MCF 10A (cell line): ENCODE measurements around the gene UNC119. TPM values are rescaled to one million over a fixed set of nuclear protein-coding genes. Genes with fewer than 3 reads are reported as not detected.

Experiments used
- BruUV-seq: library from RNA; stranded (reverse); fragments of 400-500 nt; replicated peaks from 2 replicates; lab custom pipeline; 2021; lab: Mats Ljungman, UMichigan
- CTCF ChIA-PET: fragments of 300-600 bp; sonication (Branson Sonifier 250); formaldehyde crosslinking; extraction: SDS; loops from one replicate; lab custom pipeline; 2021; ENCODE audit warnings: antibody characterized with exemption, inconsistent platforms; lab: Yijun Ruan, JAX
- POLR2A ChIA-PET: fragments of 300-600, 350-650 bp; sonication (Branson Sonifier 250); formaldehyde crosslinking; extraction: SDS; loops from one replicate; lab custom pipeline; 2020; ENCODE audit warnings: antibody characterized with exemption, inconsistent platforms; lab: Yijun Ruan, JAX
- DNase-seq: peaks from one replicate; pipeline ENCODE4 v3.0.0-alpha.2; 2018; ENCODE audit not compliant: unreplicated experiment
- H3K27ac Mint-ChIP-seq: one replicate; pipeline ENCODE4 v1.8.0; 2022; ENCODE audit warnings: mild to moderate bottlenecking, low read depth, mixed read lengths; ENCODE audit not compliant: unreplicated experiment
- H3K27me3 Mint-ChIP-seq: one replicate; pipeline ENCODE4 v1.8.0; 2022; ENCODE audit warnings: mixed read lengths; ENCODE audit not compliant: insufficient read depth, unreplicated experiment
- H3K36me3 Mint-ChIP-seq: one replicate; pipeline ENCODE4 v1.8.0; 2022; ENCODE audit warnings: mild to moderate bottlenecking, moderate library complexity, mixed read lengths; ENCODE audit not compliant: insufficient read depth, unreplicated experiment
- H3K4me1 Mint-ChIP-seq: one replicate; pipeline ENCODE4 v1.8.0; 2022; ENCODE audit warnings: mixed read lengths; ENCODE audit not compliant: insufficient read depth, unreplicated experiment
- H3K4me3 Mint-ChIP-seq: one replicate; pipeline ENCODE4 v1.8.0; 2022; ENCODE audit warnings: mild to moderate bottlenecking, moderate library complexity, mixed read lengths; ENCODE audit not compliant: unreplicated experiment
- H3K9me3 Mint-ChIP-seq: one replicate; pipeline ENCODE4 v1.8.0; 2022; ENCODE audit warnings: mixed read lengths; ENCODE audit not compliant: unreplicated experiment
- intact Hi-C: fragments of 100-400 bp; cut with micrococcal nuclease; formaldehyde crosslinking; loops from 2 replicates; pipeline ENCODE4 v1.14.1; 2022
- total RNA-seq: library from RNA; stranded (reverse); gene quantifications from 2 replicates; pipeline ENCODE4 v1.2.3, GENCODE V29; 2022
- TF ChIP-seq, protein P1 (sequence below): fragments of 200-600 bp; IDR thresholded peaks from one replicate; pipeline ENCODE4 v1.8.0; 2022; ENCODE audit warnings: antibody characterized with exemption, mild to moderate bottlenecking; ENCODE audit not compliant: unreplicated experiment

Gene UNC119
- total RNA-seq, 1 experiment from 2014 or later = 12.5 TPM

DNA sequence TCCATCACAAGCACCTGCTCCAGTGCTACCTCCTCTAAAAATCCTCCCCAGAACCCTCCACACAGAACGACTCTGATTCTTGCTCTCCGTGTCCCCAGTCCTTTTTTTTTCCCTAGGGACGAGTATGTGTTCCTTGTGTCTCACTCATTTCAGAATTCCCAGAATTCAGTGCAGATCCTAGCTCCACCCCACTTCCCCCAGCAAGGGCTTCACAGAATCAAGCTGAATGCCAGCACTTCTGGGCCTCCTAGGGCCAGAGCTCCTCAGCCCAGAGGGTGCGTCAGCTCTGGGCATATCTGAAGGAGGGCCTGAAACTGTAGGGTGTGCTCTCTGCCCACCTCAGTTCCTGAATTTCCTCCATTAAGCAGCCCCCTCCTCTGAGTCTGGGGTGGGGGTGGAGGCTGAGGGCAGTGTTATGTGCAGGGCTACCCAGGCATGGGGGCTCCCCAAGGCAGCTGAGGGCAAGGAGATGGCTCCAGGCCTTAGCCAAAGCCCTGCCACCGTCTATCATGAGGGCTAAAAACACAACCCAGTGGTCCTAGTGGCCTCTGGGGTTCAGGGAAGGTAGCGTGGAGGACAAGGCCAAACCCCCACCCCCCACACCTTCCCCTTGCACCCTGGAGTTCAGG is 6.5 kb downstream of the UNC119 start:
- H3K4me3 Mint-ChIP-seq = no peak overlapping the region
- POLR2A ChIA-PET = no interaction called here
- H3K4me1 Mint-ChIP-seq = peaks cover 11% of the 10 kb centered on the region

GRCh38 chr17:28545141-28545503 is 7.3 kb downstream of the UNC119 start:
- CTCF ChIA-PET = interaction anchor here (0.6 kb wide), 1 partner anchor 1277 kb away, joined by 3 read pairs; no protein-coding TSS in a partner anchor
- H3K4me1 Mint-ChIP-seq = peaks cover 11% of the 10 kb centered on the region
- intact Hi-C loops = loop anchor here (10.0 kb wide), 1 partner anchor 210 kb away; the partner anchor contains the start of genes IFT20 and TNFAIP1
- peaks cover 6% of the 10 kb centered on the region for H3K36me3 Mint-ChIP-seq
- H3K9me3 Mint-ChIP-seq = no peaks in the 10 kb centered on the region
- no peak overlapping the region for H3K4me3 Mint-ChIP-seq
- no TSS peak for BruUV-seq
- no peaks in the 10 kb centered on the region for H3K27me3 Mint-ChIP-seq
- TF ChIP-seq, protein P1, sequence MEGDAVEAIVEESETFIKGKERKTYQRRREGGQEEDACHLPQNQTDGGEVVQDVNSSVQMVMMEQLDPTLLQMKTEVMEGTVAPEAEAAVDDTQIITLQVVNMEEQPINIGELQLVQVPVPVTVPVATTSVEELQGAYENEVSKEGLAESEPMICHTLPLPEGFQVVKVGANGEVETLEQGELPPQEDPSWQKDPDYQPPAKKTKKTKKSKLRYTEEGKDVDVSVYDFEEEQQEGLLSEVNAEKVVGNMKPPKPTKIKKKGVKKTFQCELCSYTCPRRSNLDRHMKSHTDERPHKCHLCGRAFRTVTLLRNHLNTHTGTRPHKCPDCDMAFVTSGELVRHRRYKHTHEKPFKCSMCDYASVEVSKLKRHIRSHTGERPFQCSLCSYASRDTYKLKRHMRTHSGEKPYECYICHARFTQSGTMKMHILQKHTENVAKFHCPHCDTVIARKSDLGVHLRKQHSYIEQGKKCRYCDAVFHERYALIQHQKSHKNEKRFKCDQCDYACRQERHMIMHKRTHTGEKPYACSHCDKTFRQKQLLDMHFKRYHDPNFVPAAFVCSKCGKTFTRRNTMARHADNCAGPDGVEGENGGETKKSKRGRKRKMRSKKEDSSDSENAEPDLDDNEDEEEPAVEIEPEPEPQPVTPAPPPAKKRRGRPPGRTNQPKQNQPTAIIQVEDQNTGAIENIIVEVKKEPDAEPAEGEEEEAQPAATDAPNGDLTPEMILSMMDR = no peak
- DNase-seq = no peak
- POLR2A ChIA-PET = interaction anchor here (1.1 kb wide), 1 partner anchor 53 kb away, joined by 3 read pairs; no protein-coding TSS in a partner anchor
- peak overlapping the region; percentile 16 for H3K27ac Mint-ChIP-seq

More for the DNA sequence above, 6.5 kb downstream of the UNC119 start:
- intact Hi-C loops = loop anchor here (10.0 kb wide), 1 partner anchor 211 kb away; the partner anchor contains the start of genes IFT20 and TNFAIP1
- Mint-ChIP-seq H3K36me3 (peaks cover 6% of the 10 kb centered on the region), H3K27me3 (no peaks in the 10 kb centered on the region), H3K9me3 (no peaks in the 10 kb centered on the region), H3K27ac (no peak overlapping the region)
- TF ChIP-seq, protein P1 = no peak
- no TSS peak for BruUV-seq
- CTCF ChIA-PET = interaction anchor here (0.5 to 0.6 kb wide), 2 partner anchors 50 to 66 kb away, joined by 3 to 4 read pairs; no protein-coding TSS in a partner anchor
- no peak for DNase-seq

DNA sequence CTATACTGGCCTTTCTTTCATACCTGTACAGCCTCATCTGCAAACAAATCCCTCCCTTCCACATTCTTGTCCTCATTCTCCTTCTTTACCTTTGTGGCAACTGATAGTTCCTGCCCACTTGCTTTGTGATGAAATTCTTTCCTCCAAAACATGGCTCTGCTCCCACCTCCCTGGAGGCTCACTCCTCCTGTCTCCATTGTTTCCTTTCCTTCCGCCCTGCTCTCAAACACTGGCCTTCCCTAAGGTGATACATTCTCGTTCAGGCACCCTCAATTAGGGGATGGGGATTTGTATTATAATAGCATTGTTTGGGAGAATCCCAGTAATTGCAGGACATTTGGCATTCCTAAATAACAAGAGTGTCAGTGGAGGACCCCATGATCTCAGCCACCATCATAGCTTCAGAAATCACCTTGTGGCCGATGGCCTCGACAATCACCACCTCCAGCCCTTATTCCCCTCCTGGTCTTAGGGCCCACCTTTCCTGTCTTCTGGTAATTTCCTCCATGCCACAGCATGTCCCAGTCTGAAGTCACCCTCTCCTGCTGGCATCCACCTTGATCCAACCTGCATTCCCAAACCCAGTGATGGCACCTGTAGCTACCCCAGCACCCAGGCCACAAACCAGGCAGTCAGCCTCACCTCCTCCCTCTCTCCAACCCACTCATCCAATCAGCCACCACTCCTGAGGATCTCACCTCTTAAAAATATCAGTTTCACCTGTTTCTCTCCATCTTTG is 7.9 kb downstream of the UNC119 start:
- no TSS peak for BruUV-seq
- CTCF ChIA-PET = interaction anchor here (0.6 to 2.6 kb wide), 2 partner anchors 50 to 1277 kb away, joined by 3 to 13 read pairs; no protein-coding TSS in a partner anchor
- Mint-ChIP-seq H3K4me1 (peaks cover 11% of the 10 kb centered on the region), H3K27me3 (no peaks in the 10 kb centered on the region), H3K4me3 (no peak overlapping the region), H3K36me3 (peaks cover 6% of the 10 kb centered on the region), H3K9me3 (no peaks in the 10 kb centered on the region), H3K27ac (peak overlapping the region; percentile 16)
- DNase-seq = no peak
- TF ChIP-seq, protein P1 = no peak
- intact Hi-C loops = loop anchor here (5.0 to 10.0 kb wide), 2 partner anchors 210 to 312 kb away; partner anchors contain the start of genes IFT20 and TNFAIP1
- POLR2A ChIA-PET = interaction anchor here (0.7 to 1.1 kb wide), 2 partner anchors 10 to 52 kb away, joined by 3 read pairs; no protein-coding TSS in a partner anchor
